Stimulated activated CD4-positive, alpha-beta T cell treated with anti-CD3 and anti-CD28 coated beads, Interleukin-1b, Interleukin-23, amount 100 ng/mL, for 4 hours (primary cell): Measurements from ENCODE around the gene BLMH.

Experiments used
- DNase-seq, 2 donors: peaks; one replicate each; pipeline ENCODE4 v3.0.0-alpha.2; 2020; ENCODE audit warnings: low read depth in 2 of 2

BLMH gene

GRCh38 chr17:30291543-30292285 is at the start of gene BLMH:
TSS of gene BLMH (minus strand) at chr17:30291944. CDS start at chr17:30291819, 125 bp downstream.
- peak; percentile 78 to 83 for DNase-seq

- DNase-seq, result no peak
Observed at GRCh38 chr17:30340801-30341356, 49.1 kb upstream of the BLMH start.

GRCh38 chr17:30339086-30339485 is 47.3 kb upstream of the BLMH start:
- DNase-seq, result no peak

- DNase-seq, result no peak
Observed at GRCh38 chr17:30337393-30337999, 45.8 kb upstream of the BLMH start.

- peak; percentile 35 to 58 for DNase-seq
Observed at GRCh38 chr17:30336369-30337171, 44.8 kb upstream of the BLMH start.

GRCh38 chr17:30334421-30334820 is 42.7 kb upstream of the BLMH start:
- no peak for DNase-seq

GRCh38 chr17:30333503-30334360 is 42.0 kb upstream of the BLMH start, which contains the start of gene TMIGD1:
TSS of gene TMIGD1 (minus strand) at chr17:30334057. CDS start at chr17:30332133, 1,924 bp downstream.
- DNase-seq, result no peak

GRCh38 chr17:30332057-30332542 is 40.4 kb upstream of the BLMH start:
- peak in 1 of 2 donors; percentile 28 for DNase-seq

GRCh38 chr17:30326809-30327208 is 35.1 kb upstream of the BLMH start:
- DNase-seq, result no peak

- no peak for DNase-seq
Observed at GRCh38 chr17:30324723-30325122, 33.0 kb upstream of the BLMH start.

GRCh38 chr17:30323895-30324319 is 32.2 kb upstream of the BLMH start:
- no peak for DNase-seq

GRCh38 chr17:30323262-30323894 is 31.6 kb upstream of the BLMH start:
- DNase-seq, result no peak

- no peak for DNase-seq
Observed at GRCh38 chr17:30321314-30321713, 29.6 kb upstream of the BLMH start.

- no peak for DNase-seq
Observed at GRCh38 chr17:30318155-30318554, 26.4 kb upstream of the BLMH start.

GRCh38 chr17:30316736-30317135 is 25.0 kb upstream of the BLMH start:
- DNase-seq, result no peak

- DNase-seq, result no peak
Observed at GRCh38 chr17:30315106-30315505, 23.4 kb upstream of the BLMH start.

GRCh38 chr17:30314474-30314873 is 22.7 kb upstream of the BLMH start:
- DNase-seq, result no peak

GRCh38 chr17:30312226-30312625 is 20.5 kb upstream of the BLMH start:
- DNase-seq, result no peak

GRCh38 chr17:30310562-30310961 is 18.8 kb upstream of the BLMH start:
- DNase-seq, result no peak

GRCh38 chr17:30309591-30309990 is 17.8 kb upstream of the BLMH start:
- no peak for DNase-seq

- no peak for DNase-seq
Observed at GRCh38 chr17:30308406-30308805, 16.7 kb upstream of the BLMH start.
